ENCODE measurements around the gene KRI1. TPM values are rescaled to one million over a fixed set of nuclear protein-coding genes. Genes with fewer than 3 reads are reported as not detected.
A peak's percentile ranks its signal among the peaks of the same experiment; 100 is the strongest.
"Not testable (repeated sequence)": the region's sequence is repeated elsewhere in the genome, so short reads cannot be mapped to it uniquely, and the experiment has no call there.

The KRI1 gene
- total RNA-seq, 1 experiment from 2014 or later = 17.4 TPM

DNA sequence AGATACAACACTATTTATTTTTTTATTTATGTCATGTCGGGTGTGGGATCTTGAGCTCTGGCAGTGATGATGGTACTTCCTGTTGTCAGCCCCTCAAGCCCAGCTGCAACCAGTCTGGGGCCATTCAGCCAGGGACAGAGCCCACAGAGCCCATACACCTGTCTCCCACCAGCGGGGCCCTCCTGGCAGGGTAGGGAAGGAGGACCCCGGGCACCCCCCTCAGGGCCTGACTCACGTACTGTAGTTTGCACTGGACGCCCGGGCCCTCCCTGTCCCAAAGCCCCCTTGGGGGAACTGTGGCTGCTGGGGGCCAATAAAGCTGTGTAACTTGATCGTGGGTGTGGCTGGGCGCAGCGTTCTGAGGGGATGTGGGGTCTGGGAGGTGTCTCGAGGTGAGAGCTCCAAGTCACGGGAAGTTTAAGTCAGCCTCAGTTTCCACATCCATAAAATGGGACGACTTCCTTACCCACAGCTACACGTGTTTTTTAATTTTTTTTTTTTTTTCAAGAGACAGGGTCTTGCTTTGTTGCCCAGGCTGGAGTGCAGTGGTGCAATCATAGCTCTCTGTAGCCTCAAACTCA is 12.6 kb downstream of the KRI1 start:
- in situ Hi-C loops (cut with HindIII; ENCODE audit: low sequenced_read_pairs) = no loop called here
- DNase-seq (ENCODE audit: low spot score) = no peak

- DNase-seq (ENCODE audit: low spot score) = no peak
- in situ Hi-C loops (cut with HindIII; ENCODE audit: low sequenced_read_pairs) = no loop called here
Observed at GRCh38 chr19:10552510-10553053, 13.2 kb downstream of the KRI1 start.

DNA sequence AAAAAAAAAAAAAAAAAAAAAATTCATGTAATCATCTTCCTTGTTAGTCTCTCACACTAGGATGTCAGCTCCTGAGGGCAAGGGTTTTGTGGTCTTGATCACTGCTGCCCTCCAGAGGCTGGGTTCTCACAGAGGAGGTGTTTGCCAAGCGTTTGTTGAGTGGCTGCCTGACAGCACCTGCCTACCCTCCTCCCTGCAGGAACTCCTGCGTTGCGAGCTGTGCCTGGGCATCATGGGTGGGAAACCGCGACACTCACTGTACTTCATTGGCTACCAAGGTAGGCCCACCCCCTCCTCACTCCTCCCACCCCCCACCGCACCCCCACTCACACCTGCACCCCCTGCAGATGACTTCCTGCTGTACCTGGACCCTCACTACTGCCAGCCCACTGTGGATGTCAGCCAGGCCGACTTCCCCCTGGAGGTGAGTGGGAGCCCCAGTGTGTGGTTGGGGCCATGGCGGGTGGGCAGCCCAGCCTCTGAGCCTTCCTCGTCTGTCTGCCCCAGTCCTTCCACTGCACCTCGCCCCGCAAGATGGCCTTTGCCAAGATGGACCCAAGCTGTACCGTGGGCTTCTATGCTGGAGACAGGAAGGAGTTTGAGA is 14.0 kb downstream of the KRI1 start:
- DNase-seq (ENCODE audit: low spot score) = no peak
- in situ Hi-C loops (cut with HindIII; ENCODE audit: low sequenced_read_pairs) = no loop called here

DNA sequence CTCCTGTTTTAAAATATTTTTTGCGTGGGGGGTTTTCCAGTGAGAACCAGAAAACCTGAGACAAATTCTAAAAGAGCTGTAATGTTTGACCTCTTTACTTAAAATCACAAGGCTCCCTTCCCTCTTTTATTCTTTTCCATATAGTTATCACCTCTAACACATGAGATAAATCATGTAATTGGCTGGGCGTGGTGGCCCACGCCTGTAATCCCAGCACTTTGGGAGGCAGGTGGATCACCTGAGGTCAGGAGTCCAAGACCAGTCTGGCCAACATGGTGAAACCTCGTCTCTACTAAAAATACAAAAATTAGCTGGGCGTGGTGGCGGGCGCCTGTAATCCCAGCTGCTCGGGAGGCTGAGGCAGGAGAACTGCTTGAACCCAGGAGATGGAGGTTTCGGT is 14.8 kb downstream of the KRI1 start:
- in situ Hi-C loops (cut with HindIII; ENCODE audit: low sequenced_read_pairs); DNase-seq (ENCODE audit: low spot score): not testable (repeated sequence)

- in situ Hi-C loops (cut with HindIII; ENCODE audit: low sequenced_read_pairs) = no loop called here
- no peak for DNase-seq (ENCODE audit: low spot score)
Observed at GRCh38 chr19:10550336-10550735, 15.5 kb downstream of the KRI1 start.

- DNase-seq (ENCODE audit: low spot score) = no peak
- in situ Hi-C loops (cut with HindIII; ENCODE audit: low sequenced_read_pairs) = no loop called here
Observed at GRCh38 chr19:10549733-10550132, 16.1 kb downstream of the KRI1 start.

- in situ Hi-C loops (cut with HindIII; ENCODE audit: low sequenced_read_pairs) = no loop called here
- no peak for DNase-seq (ENCODE audit: low spot score)
Observed at GRCh38 chr19:10548746-10549276, 17.0 kb downstream of the KRI1 start.

DNA sequence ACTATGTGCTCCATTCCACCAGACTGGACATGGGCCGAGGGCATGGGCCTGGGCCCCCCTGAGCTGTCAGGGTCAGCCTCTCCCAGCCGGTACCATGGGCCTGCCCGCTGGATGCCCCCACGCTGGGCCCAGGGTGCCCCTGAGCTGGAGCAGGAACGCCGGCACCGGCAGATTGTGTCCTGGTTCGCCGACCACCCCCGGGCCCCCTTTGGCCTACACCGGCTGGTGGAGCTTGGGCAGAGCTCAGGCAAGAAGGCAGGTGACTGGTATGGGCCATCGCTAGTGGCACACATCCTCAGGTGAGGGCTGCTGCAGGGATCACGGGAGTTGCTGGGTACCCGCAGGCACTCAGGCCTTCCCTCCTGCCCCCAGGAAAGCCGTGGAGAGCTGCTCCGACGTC is 19.0 kb downstream of the KRI1 start:
- DNase-seq (ENCODE audit: low spot score) = no peak
- in situ Hi-C loops (cut with HindIII; ENCODE audit: low sequenced_read_pairs) = no loop called here

- in situ Hi-C loops (cut with HindIII; ENCODE audit: low sequenced_read_pairs) = no loop called here
- DNase-seq (ENCODE audit: low spot score) = no peak
Observed at GRCh38 chr19:10544753-10545251, 21.0 kb downstream of the KRI1 start.

DNA sequence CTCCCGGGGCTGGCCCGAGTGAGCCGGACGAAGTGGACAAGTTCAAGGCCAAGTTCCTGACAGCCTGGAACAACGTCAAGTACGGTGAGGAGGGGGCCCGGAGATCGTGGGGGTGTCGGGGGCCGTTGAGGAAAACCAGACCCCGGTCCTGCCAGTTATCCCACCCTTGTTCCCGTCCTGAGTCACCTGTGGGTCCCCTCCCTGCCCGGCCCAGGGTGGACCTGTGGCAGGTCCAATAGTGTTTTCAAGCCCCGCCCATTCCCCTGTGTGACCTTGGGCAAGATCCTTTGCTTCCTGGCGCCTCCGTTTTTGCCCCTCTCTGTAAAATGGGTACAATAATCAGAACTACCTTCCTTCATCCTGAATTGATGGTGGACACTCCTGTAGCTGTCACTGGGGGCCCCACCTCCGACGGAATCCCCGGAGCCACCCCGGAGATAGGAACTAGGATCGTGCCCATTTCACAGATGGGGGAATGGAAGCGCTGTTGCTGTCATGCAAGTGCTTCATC is 21.5 kb downstream of the KRI1 start:
- in situ Hi-C loops (cut with HindIII; ENCODE audit: low sequenced_read_pairs) = no loop called here
- DNase-seq (ENCODE audit: low spot score) = no peak

GRCh38 chr19:10543420-10544241 is 22.2 kb downstream of the KRI1 start, which contains the start of gene ATG4D:
TSS of gene ATG4D (plus strand) at chr19:10543904. CDS start at chr19:10544091, 187 bp downstream.
- DNase-seq (ENCODE audit: low spot score) = peak; percentile 76
- in situ Hi-C loops (cut with HindIII; ENCODE audit: low sequenced_read_pairs) = no loop called here

DNA sequence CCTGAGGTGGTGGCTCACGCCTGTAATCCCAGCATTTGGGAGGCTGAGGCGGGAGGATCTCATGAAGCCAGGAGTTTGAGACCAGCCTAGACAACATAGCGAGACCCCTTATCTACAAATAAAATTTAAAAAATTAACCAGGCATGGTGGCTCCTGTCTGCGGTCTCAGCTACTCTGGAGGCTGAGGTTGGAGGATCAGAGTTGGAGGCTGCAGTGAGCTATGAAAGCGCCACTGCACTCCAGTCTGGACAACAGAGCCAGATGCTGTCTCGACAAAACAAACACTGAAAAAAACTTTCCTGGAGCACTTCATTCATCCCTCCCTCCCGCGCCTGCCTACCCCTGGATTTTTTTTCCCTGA is 22.8 kb downstream of the KRI1 start:
- in situ Hi-C loops (cut with HindIII; ENCODE audit: low sequenced_read_pairs) = no loop called here
- DNase-seq (ENCODE audit: low spot score) = no peak

GRCh38 chr19:10539016-10539415 is 26.8 kb downstream of the KRI1 start:
- DNase-seq (ENCODE audit: low spot score); in situ Hi-C loops (cut with HindIII; ENCODE audit: low sequenced_read_pairs): not testable (repeated sequence)

DNA sequence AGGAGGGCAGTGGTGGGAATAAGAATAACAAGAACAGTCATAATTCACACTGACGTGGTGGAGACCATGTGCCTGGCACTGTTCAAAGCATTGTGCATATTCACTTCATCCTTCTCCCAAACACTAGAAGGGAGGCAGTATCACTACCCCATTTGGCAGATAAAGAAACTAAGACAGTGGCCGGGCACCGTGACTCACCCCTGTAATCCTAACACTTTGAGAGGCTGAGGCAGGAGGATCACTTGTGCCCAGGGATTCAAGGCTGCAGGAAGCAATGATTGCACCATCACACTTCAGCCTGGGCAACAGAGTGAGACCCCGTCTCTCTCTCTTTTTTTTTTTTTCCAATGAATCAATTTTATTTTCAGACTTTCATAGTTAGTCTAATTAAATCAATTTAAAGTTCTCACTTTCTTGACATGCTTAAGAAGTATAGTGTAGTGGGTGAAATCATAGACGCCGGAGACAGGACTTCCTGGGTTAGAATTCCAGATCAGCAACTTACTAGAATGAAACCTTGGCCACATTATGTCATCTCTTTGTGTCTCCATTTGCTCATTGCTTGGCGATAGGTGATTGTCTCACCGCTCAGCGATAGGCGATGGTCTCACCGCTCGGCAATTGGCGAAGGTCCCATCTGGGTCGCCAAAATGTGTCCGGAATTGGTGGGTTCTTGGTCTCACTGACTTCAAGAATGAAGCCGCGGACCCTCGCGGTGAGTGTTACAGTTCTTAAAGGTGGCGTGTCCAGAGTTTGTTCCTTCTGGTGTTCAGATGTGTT is 27.4 kb downstream of the KRI1 start:
- DNase-seq (ENCODE audit: low spot score) = no peak
- in situ Hi-C loops (cut with HindIII; ENCODE audit: low sequenced_read_pairs) = no loop called here

- no peak for DNase-seq (ENCODE audit: low spot score)
- in situ Hi-C loops (cut with HindIII; ENCODE audit: low sequenced_read_pairs) = no loop called here
Observed at GRCh38 chr19:10537668-10538067, 28.1 kb downstream of the KRI1 start.

- no peak for DNase-seq (ENCODE audit: low spot score)
- in situ Hi-C loops (cut with HindIII; ENCODE audit: low sequenced_read_pairs) = no loop called here
Observed at GRCh38 chr19:10535613-10536012, 30.2 kb downstream of the KRI1 start.

GRCh38 chr19:10533646-10534386 is 32.0 kb downstream of the KRI1 start:
- DNase-seq (ENCODE audit: low spot score) = no peak
- in situ Hi-C loops (cut with HindIII; ENCODE audit: low sequenced_read_pairs) = no loop called here

DNA sequence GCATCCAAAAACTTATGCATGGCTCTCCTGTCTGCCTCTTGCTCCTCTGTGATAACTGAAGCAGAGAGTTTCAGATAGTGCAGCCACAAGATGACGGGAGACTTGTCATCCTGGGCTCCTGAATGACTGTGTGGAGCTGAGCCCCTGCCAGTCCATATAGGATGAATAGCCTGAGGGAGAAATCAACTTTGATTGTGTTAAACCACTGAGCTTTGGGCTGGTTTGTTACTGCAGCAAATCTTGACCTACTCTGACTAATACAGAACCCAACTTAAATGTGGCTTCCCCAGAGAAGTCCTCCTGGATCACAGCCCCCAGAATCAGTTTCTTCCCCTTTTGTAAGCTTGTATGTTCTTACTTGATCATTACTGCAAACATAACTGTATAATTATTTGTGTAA is 33.4 kb downstream of the KRI1 start:
- in situ Hi-C loops (cut with HindIII; ENCODE audit: low sequenced_read_pairs) = no loop called here
- DNase-seq (ENCODE audit: low spot score) = no peak
